Suprapubic skin (tissue), 4 donors: ENCODE data around the gene PODXL2.

ENCODE experiments used
- EP300 ChIP-seq: sonication (generic); formaldehyde crosslinking; IDR thresholded peaks from one replicate; pipeline ENCODE4 v1.6.1; 2017; ENCODE audit warnings: antibody characterized with exemption
- POLR2A ChIP-seq, 2 donors: fragments of 450-650 bp; IDR thresholded peaks; one replicate each; pipeline ENCODE4 v1.6.1; 2017; ENCODE audit warnings: antibody characterized with exemption in 2 of 2, mild to moderate bottlenecking in 2 of 2, moderate library complexity in 2 of 2
- POLR2AphosphoS5 ChIP-seq, 3 donors: sonication (generic); formaldehyde crosslinking; IDR thresholded peaks; one replicate each; pipeline ENCODE4 v1.6.1; 2017; ENCODE audit warnings: antibody characterized with exemption in 3 of 3
- TF ChIP-seq, protein P1 (sequence below), 2 donors: fragments of 200-600 bp in 1 of 2; fragments of 450-650 bp in 1 of 2; sonication (generic) in 1 of 2; IDR thresholded peaks; one replicate each; pipeline ENCODE4 v1.5.1; 2016 to 2019; ENCODE audit warnings: antibody characterized with exemption in 2 of 2, mild to moderate bottlenecking in 1 of 2, moderate library complexity in 1 of 2

DNA sequence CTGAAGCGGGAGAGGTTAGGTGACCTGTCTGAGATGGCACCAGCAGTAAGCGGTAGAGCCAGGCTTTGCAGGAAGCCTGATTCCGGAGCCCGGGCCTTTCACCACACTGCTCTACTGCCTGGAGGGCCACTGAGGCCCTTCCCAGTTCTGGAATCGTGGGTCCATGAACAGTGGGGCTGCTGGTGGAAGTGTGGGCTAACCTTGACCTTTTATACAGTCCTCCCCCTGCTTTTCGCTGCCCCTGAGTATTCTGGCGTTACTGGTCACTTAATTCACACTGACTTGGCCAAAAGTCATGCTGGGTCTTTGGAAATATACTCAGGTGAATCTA lies 41.2 kb downstream of the PODXL2 start:
- TF ChIP-seq, protein P1, sequence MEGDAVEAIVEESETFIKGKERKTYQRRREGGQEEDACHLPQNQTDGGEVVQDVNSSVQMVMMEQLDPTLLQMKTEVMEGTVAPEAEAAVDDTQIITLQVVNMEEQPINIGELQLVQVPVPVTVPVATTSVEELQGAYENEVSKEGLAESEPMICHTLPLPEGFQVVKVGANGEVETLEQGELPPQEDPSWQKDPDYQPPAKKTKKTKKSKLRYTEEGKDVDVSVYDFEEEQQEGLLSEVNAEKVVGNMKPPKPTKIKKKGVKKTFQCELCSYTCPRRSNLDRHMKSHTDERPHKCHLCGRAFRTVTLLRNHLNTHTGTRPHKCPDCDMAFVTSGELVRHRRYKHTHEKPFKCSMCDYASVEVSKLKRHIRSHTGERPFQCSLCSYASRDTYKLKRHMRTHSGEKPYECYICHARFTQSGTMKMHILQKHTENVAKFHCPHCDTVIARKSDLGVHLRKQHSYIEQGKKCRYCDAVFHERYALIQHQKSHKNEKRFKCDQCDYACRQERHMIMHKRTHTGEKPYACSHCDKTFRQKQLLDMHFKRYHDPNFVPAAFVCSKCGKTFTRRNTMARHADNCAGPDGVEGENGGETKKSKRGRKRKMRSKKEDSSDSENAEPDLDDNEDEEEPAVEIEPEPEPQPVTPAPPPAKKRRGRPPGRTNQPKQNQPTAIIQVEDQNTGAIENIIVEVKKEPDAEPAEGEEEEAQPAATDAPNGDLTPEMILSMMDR (IDR thresholded peaks at IDR 0.05), result no peak
- TF ChIP-seq POLR2AphosphoS5 (IDR thresholded peaks at IDR 0.05) (no peak), POLR2A (IDR thresholded peaks at IDR 0.05) (no peak), EP300 (no peak)
